GM18951 (cell line): ENCODE measurements around the gene ATP2B3.

Experiments
- POLR2A ChIP-seq: IDR thresholded peaks from 4 replicates; pipeline ENCODE4 v1.6.1; 2011; ENCODE audit warnings: mild to moderate bottlenecking; ENCODE audit not compliant: insufficient read length, insufficient read depth; ENCODE audit errors: extremely low read depth
- in situ Hi-C: fragments of 300-500 bp; cut with MboI; formaldehyde crosslinking; loops from one replicate; pipeline ENCODE4 v1.12.0; 2022; ENCODE audit warnings: low sequenced_read_pairs, mixed read lengths, inconsistent platforms; ENCODE audit not compliant: unreplicated experiment

The ATP2B3 gene

GRCh38 chrX:153578200-153578835, 60.9 kb downstream of the ATP2B3 start:
- in situ Hi-C loops: no loop called here
- TF ChIP-seq POLR2A: no peak

GRCh38 chrX:153578889-153579288, 61.4 kb downstream of the ATP2B3 start:
- no peak for TF ChIP-seq POLR2A
- in situ Hi-C loops: no loop called here

- in situ Hi-C loops: no loop called here
These were observed 63.4 kb downstream of the ATP2B3 start for GRCh38 chrX:153580700-153581386.

GRCh38 chrX:153582896-153583295, 65.5 kb downstream of the ATP2B3 start:
- in situ Hi-C loops: no loop called here
- no peak for TF ChIP-seq POLR2A

More at GRCh38 chrX:153580700-153581386, 63.4 kb downstream of the ATP2B3 start:
- TF ChIP-seq POLR2A: no peak

- in situ Hi-C loops: no loop called here
These were observed 66.0 kb downstream of the ATP2B3 start for GRCh38 chrX:153583433-153583832.

GRCh38 chrX:153585827-153586226, 68.4 kb downstream of the ATP2B3 start:
- in situ Hi-C loops: no loop called here
- TF ChIP-seq POLR2A: no peak

More at GRCh38 chrX:153583433-153583832, 66.0 kb downstream of the ATP2B3 start:
- TF ChIP-seq POLR2A: no peak

GRCh38 chrX:153587342-153587741, 69.9 kb downstream of the ATP2B3 start:
- TF ChIP-seq POLR2A: no peak
- in situ Hi-C loops: no loop called here

- in situ Hi-C loops: no loop called here
- TF ChIP-seq POLR2A: no peak
These were observed 70.8 kb downstream of the ATP2B3 start for GRCh38 chrX:153588021-153588781.

GRCh38 chrX:153588782-153589446, 71.5 kb downstream of the ATP2B3 start:
- no peak for TF ChIP-seq POLR2A
- in situ Hi-C loops: no loop called here

- in situ Hi-C loops: no loop called here
- TF ChIP-seq POLR2A: no peak
These were observed 73.8 kb downstream of the ATP2B3 start for GRCh38 chrX:153590961-153591956.

- in situ Hi-C loops: no loop called here
- TF ChIP-seq POLR2A: no peak
These were observed 74.8 kb downstream of the ATP2B3 start for GRCh38 chrX:153592091-153592833.
